ENCODE measurements around the gene USP21. TPM values are rescaled to one million over a fixed set of nuclear protein-coding genes. Genes with fewer than 3 reads are reported as not detected.

The USP21 gene
- total RNA-seq, 1 experiment from 2014 or later: 41.9 TPM

GRCh38 chr1:161189036-161189435 is 29.7 kb downstream of the USP21 start:
- DNase-seq (ENCODE audit: low read depth, low spot score) (no peak), ATAC-seq (no peak)
- in situ Hi-C loops (cut with HindIII; ENCODE audit: low pct_unique_long_range_greater_than_20kb, low sequenced_read_pairs): no loop called here
- no peak overlapping the region for H3K4me3 ChIP-seq (ENCODE audit: low read depth in 2 of 2, low read length in 2 of 2)
- intact Hi-C loops (cut with micrococcal nuclease; ENCODE audit: unreplicated experiment): no loop called here
- no peaks in the 10 kb centered on the region for H3K27me3 ChIP-seq (ENCODE audit: control insufficient read depth, insufficient read depth, low read length)
- ChIA-PET POLR2A (no interaction called here), CTCF (no interaction called here)
- no peak for TF ChIP-seq SIN3A (IDR thresholded peaks at IDR 0.05; ENCODE audit: borderline replicate concordance, insufficient read depth, low read depth, low read length)
- TF ChIP-seq REST (IDR thresholded peaks at IDR 0.05; ENCODE audit: insufficient read depth in 1 of 2, low read depth in 2 of 2, low read length in 1 of 2): no peak
- TF ChIP-seq TCF7L2 (IDR thresholded peaks at IDR 0.05; ENCODE audit: low read depth, low read length): no peak
- TF ChIP-seq, protein P1, sequence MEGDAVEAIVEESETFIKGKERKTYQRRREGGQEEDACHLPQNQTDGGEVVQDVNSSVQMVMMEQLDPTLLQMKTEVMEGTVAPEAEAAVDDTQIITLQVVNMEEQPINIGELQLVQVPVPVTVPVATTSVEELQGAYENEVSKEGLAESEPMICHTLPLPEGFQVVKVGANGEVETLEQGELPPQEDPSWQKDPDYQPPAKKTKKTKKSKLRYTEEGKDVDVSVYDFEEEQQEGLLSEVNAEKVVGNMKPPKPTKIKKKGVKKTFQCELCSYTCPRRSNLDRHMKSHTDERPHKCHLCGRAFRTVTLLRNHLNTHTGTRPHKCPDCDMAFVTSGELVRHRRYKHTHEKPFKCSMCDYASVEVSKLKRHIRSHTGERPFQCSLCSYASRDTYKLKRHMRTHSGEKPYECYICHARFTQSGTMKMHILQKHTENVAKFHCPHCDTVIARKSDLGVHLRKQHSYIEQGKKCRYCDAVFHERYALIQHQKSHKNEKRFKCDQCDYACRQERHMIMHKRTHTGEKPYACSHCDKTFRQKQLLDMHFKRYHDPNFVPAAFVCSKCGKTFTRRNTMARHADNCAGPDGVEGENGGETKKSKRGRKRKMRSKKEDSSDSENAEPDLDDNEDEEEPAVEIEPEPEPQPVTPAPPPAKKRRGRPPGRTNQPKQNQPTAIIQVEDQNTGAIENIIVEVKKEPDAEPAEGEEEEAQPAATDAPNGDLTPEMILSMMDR (IDR thresholded peaks at IDR 0.05): no peak
- no peak for TF ChIP-seq POLR2AphosphoS5 (IDR thresholded peaks at IDR 0.05; ENCODE audit: low read depth, low read length)
- no TSS peak for BruUV-seq (replicated peaks)
- no peaks in the 10 kb centered on the region for H3K4me1 ChIP-seq (ENCODE audit: control insufficient read depth, insufficient read depth, low read length)
- no peaks in the 10 kb centered on the region for H3K9me3 ChIP-seq (ENCODE audit: control insufficient read depth, insufficient read depth, low read depth, low read length)
- H3K27ac ChIP-seq (ENCODE audit: low read length): no peak overlapping the region
- H3K36me3 ChIP-seq (ENCODE audit: control insufficient read depth, insufficient read depth, low read length): no peaks in the 10 kb centered on the region

GRCh38 chr1:161190962-161191521 is 31.7 kb downstream of the USP21 start:
- intact Hi-C loops (cut with micrococcal nuclease; ENCODE audit: unreplicated experiment) (loop anchor here (5.0 kb wide), 1 partner anchor 181 kb away; no protein-coding TSS in a partner anchor), in situ Hi-C loops (cut with HindIII; ENCODE audit: low pct_unique_long_range_greater_than_20kb, low sequenced_read_pairs) (no loop called here)
- Histone ChIP-seq H3K4me3 (ENCODE audit: low read depth in 2 of 2, low read length in 2 of 2) (no peak overlapping the region), H3K27me3 (ENCODE audit: control insufficient read depth, insufficient read depth, low read length) (no peaks in the 10 kb centered on the region), H3K4me1 (ENCODE audit: control insufficient read depth, insufficient read depth, low read length) (no peaks in the 10 kb centered on the region), H3K9me3 (ENCODE audit: control insufficient read depth, insufficient read depth, low read depth, low read length) (no peaks in the 10 kb centered on the region), H3K27ac (ENCODE audit: low read length) (no peak overlapping the region), H3K36me3 (ENCODE audit: control insufficient read depth, insufficient read depth, low read length) (no peaks in the 10 kb centered on the region)
- no peak for TF ChIP-seq TCF7L2 (IDR thresholded peaks at IDR 0.05; ENCODE audit: low read depth, low read length)
- TF ChIP-seq POLR2AphosphoS5 (IDR thresholded peaks at IDR 0.05; ENCODE audit: low read depth, low read length): no peak
- TF ChIP-seq, protein P1 (IDR thresholded peaks at IDR 0.05): no peak
- TF ChIP-seq SIN3A (IDR thresholded peaks at IDR 0.05; ENCODE audit: borderline replicate concordance, insufficient read depth, low read depth, low read length): no peak
- TF ChIP-seq REST (IDR thresholded peaks at IDR 0.05; ENCODE audit: insufficient read depth in 1 of 2, low read depth in 2 of 2, low read length in 1 of 2): no peak
- POLR2A ChIA-PET: interaction anchor here (0.5 to 0.6 kb wide), 2 partner anchors 12 to 198 kb away, joined by 4 read pairs; no protein-coding TSS in a partner anchor
- ATAC-seq: no peak
- DNase-seq (ENCODE audit: low read depth, low spot score): no peak
- BruUV-seq (replicated peaks): no TSS peak
- CTCF ChIA-PET: interaction anchor here (0.8 to 1.2 kb wide), 2 partner anchors 189 to 191 kb away, joined by 3 read pairs; no protein-coding TSS in a partner anchor

All from Panc1 (cell line).